K562 (cell line): ENCODE data around the gene POTEF. TPM values are rescaled to one million over a fixed set of nuclear protein-coding genes. Genes with fewer than 3 reads are reported as not detected.
"Not testable (repeated sequence)": the region's sequence is repeated elsewhere in the genome, so short reads cannot be mapped to it uniquely, and the experiment has no call there.

Experiments
- ATAC-seq: fragments of 200-7000 bp; cut with Tn5 transposase; 3 replicates; pipeline ENCODE4 v1.9.1; 2020; ENCODE audit warnings: moderate library complexity
- BruUV-seq: library from RNA; stranded (reverse); fragments of 400-500 nt; replicated peaks from 2 replicates; lab custom pipeline; 2021; lab: Mats Ljungman, UMichigan
- CTCF ChIA-PET: fragments of 300-600 bp; formaldehyde crosslinking; extraction: SDS; loops from one replicate; lab custom pipeline; 2021; ENCODE audit warnings: low intra/inter-chr PET ratio; lab: Yijun Ruan, JAX
- POLR2A ChIA-PET: fragments of 300-600, 350-650 bp; sonication (Branson Sonifier 250); formaldehyde crosslinking; extraction: SDS; loops from one replicate; lab custom pipeline; 2021; ENCODE audit warnings: antibody characterized with exemption, inconsistent platforms; lab: Yijun Ruan, JAX
- DNase-seq, 4 experiments: peaks; one replicate each; pipeline versions ENCODE4 v3.0.0 to v3.0.0-alpha.2; 2011 to 2018; ENCODE audit warnings: low spot score in 3 of 4, mixed read lengths in 3 of 4; ENCODE audit errors: extremely low read depth in 1 of 4
- FAIRE-seq: peaks from 2 replicates; lab custom pipeline; 2011; peaks lifted over from hg19 to GRCh38; lab: Jason Lieb, UNC
- H2AFZ ChIP-seq: 2 replicates; pipeline ENCODE4 v1.6.0; 2011; ENCODE audit warnings: low read depth, low read length, control low read depth, inconsistent platforms
- H3K27ac ChIP-seq: fragments of 200-600 bp; 3 replicates; pipeline ENCODE4 v1.8.0; 2011; ENCODE audit warnings: low read depth, mild to moderate bottlenecking, control low read depth, inconsistent platforms, low read length, moderate library complexity, mixed read lengths; ENCODE audit errors: extremely low read depth
- H3K27me3 ChIP-seq, 2 experiments: fragments of 300-600 bp in 1 of 2; 2 replicates in 1 of 2; 3 replicates in 1 of 2; pipeline versions ENCODE4 v1.6.0 to v1.8.0; 2011; ENCODE audit warnings: inconsistent platforms in 2 of 2, low read length in 2 of 2, mild to moderate bottlenecking in 1 of 2, mixed read lengths in 1 of 2, moderate library complexity in 1 of 2; ENCODE audit not compliant: control insufficient read depth in 2 of 2, insufficient read depth in 2 of 2
- H3K36me3 ChIP-seq: fragments of 300-600 bp; 3 replicates; pipeline ENCODE4 v1.8.0; 2011; ENCODE audit warnings: mild to moderate bottlenecking, low read length, inconsistent platforms; ENCODE audit not compliant: control insufficient read depth, insufficient read depth
- H3K4me1 ChIP-seq, 2 experiments: fragments of 200-600 bp in 1 of 2; replicated peaks in 1 of 2; 2 replicates in 1 of 2; 3 replicates in 1 of 2; pipeline versions ENCODE4 v1.5.1 to v1.8.0; 2011; ENCODE audit warnings: inconsistent platforms in 2 of 2, low read length in 2 of 2, mild to moderate bottlenecking in 1 of 2, mixed read lengths in 1 of 2, moderate library complexity in 1 of 2; ENCODE audit not compliant: control insufficient read depth in 2 of 2, insufficient read depth in 2 of 2
- H3K4me2 ChIP-seq: 2 replicates; pipeline ENCODE4 v1.6.1; 2011; ENCODE audit warnings: low read length, control low read depth, inconsistent platforms, mixed read lengths; ENCODE audit not compliant: insufficient read depth
- H3K4me3 ChIP-seq: fragments of 200-600 bp; sonication (generic), shearing (Covaris generic); 2 replicates; pipeline ENCODE4 v1.5.1; 2016; ENCODE audit warnings: control low read depth, inconsistent platforms
- H3K79me2 ChIP-seq: fragments of 200-600 bp; 3 replicates; pipeline ENCODE4 v1.8.0; 2011; ENCODE audit warnings: low read length, inconsistent platforms; ENCODE audit not compliant: control insufficient read depth, insufficient read depth
- H3K9ac ChIP-seq, 2 experiments: 2 replicates each; pipeline versions ENCODE4 v1.6.0 to v1.6.1; 2011; ENCODE audit warnings: low read depth in 2 of 2, low read length in 2 of 2, control low read depth in 1 of 2, inconsistent platforms in 1 of 2, mild to moderate bottlenecking in 1 of 2, mixed read lengths in 1 of 2; ENCODE audit not compliant: insufficient read depth in 1 of 2
- H3K9me1 ChIP-seq: one replicate; pipeline ENCODE4 v1.6.0; 2011; ENCODE audit warnings: inconsistent platforms, mild to moderate bottlenecking, low read length, moderate library complexity; ENCODE audit not compliant: control insufficient read depth, insufficient read depth
- H3K9me3 ChIP-seq: replicated peaks from 2 replicates; pipeline ENCODE4 v1.5.1; 2011; ENCODE audit warnings: low read depth, low read length, inconsistent platforms; ENCODE audit not compliant: control insufficient read depth, insufficient read depth
- H4K20me1 ChIP-seq: replicated peaks from 2 replicates; pipeline ENCODE4 v1.6.1; 2011; ENCODE audit warnings: low read length, inconsistent platforms, mixed read lengths; ENCODE audit not compliant: control insufficient read depth, insufficient read depth
- C11orf30 ChIP-seq: fragments of 450-650 bp; IDR thresholded peaks from 2 replicates; pipeline ENCODE4 v1.6.1; 2016; ENCODE audit warnings: low read depth, mild to moderate bottlenecking
- CXXC5 ChIP-seq: fragments of 250-450 bp; sonication (Bioruptor Pico); IDR thresholded peaks from 2 replicates; pipeline ENCODE4 v1.8.0; 2022; ENCODE audit warnings: inconsistent platforms, mild to moderate bottlenecking, moderate library complexity
- ESRRA ChIP-seq: fragments of 450-650 bp; IDR thresholded peaks from 2 replicates; pipeline ENCODE4 v1.6.1; 2014; ENCODE audit warnings: low read depth, mild to moderate bottlenecking, moderate library complexity, borderline replicate concordance
- L3MBTL2 ChIP-seq: fragments of 450-650 bp; IDR thresholded peaks from 2 replicates; pipeline ENCODE4 v1.6.1; 2016; ENCODE audit warnings: mild to moderate bottlenecking, moderate library complexity
- MAFG ChIP-seq: fragments of 450-650 bp; conservative IDR thresholded peaks from 2 replicates; pipeline ENCODE4 v1.6.1; 2016; ENCODE audit warnings: missing genetic modification characterization, missing compliant biosample characterization
- MEIS2 ChIP-seq: fragments of 450-650 bp; IDR thresholded peaks from 2 replicates; pipeline ENCODE4 v1.6.1; 2014; ENCODE audit warnings: mild to moderate bottlenecking; ENCODE audit not compliant: partially characterized antibody
- NRF1 ChIP-seq, 2 experiments: fragments of 450-650 bp; IDR thresholded peaks in 1 of 2; conservative IDR thresholded peaks in 1 of 2; 2 replicates each; pipeline ENCODE4 v1.6.1; 2014; ENCODE audit warnings: mild to moderate bottlenecking in 2 of 2
- ZNF316 ChIP-seq: fragments of 450-650 bp; IDR thresholded peaks from 2 replicates; pipeline ENCODE4 v1.6.1; 2016
- WGBS: fragments of 100-300 bp; shearing (Covaris generic); methylation state at CpG from one replicate; pipeline ENCODE4 v1.1.6; 2016; ENCODE audit warnings: low coverage, mixed read lengths; ENCODE audit not compliant: insufficient coverage; ENCODE audit errors: missing lambda C conversion rate; 5-methylcytosine and 5-hydroxymethylcytosine counted together
- in situ Hi-C: fragments of 300-500 bp; cut with MboI; formaldehyde crosslinking; loops from 4 replicates; pipeline ENCODE4 v1.15.0; 2018; ENCODE audit warnings: inconsistent platforms, mixed read lengths
- intact Hi-C: fragments of 100-400 bp; cut with micrococcal nuclease; formaldehyde crosslinking; loops from 2 replicates; pipeline ENCODE4 v1.14.2; 2022
- polyA plus RNA-seq, 8 experiments: library from polyadenylated mRNA; depleted of rRNA in 4 of 8; stranded (reverse) in 5 of 8; unstranded in 3 of 8; fragments of >200 nt; fragmentation: Nextera tagmentation in 2 of 8; fragmentation: Illumina TruSeq in 1 of 8; extraction: Ambion mirVana in 2 of 8; extraction: Trizol in 1 of 8; gene quantifications; 2 replicates each; pipeline versions ENCODE4 v1.2.1 to v1.2.3, GENCODE V29; 2011 to 2014; ENCODE audit warnings: inconsistent platforms in 1 of 8, missing spikeins in 1 of 8
- total RNA-seq, 7 experiments: library from RNA; depleted of rRNA in 6 of 7; stranded (reverse); fragments of >200 nt in 6 of 7; fragmentation: Illumina TruSeq in 2 of 7; extraction: Trizol in 2 of 7; gene quantifications; 2 replicates each; pipeline versions ENCODE4 v1.2.1 to v1.2.3, GENCODE V29; 2011 to 2021; ENCODE audit warnings: low replicate concordance in 1 of 7

POTEF gene
- total and polyA plus RNA-seq, 9 of the 15 experiments (the other 6 are each of a cell fraction or from before 2014, with no cell fraction given): 0.04 to 2.2 (median 0.27) TPM; not detected in 1

DNA sequence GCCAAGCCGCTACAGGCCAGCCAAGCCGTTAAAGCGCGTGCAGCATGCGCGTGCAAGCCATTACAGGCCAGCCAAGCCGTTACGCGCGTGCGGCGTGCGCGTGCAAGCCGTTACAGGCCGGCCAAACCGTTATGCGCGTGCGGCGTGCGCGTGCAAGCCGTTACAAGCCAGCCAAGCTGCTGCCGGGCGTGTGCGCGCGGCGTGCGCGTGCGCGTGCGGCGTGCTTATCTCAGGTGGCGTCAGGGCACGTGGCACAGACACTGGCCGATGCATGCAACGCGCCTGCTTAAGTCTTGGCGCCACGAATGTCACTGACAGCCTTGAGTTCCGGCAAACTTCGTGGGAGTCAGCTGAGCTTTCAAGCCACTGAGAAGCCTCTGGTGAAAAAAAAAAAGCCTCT is 8.1 kb downstream of the POTEF start:
- H3K4me3 ChIP-seq, FAIRE-seq, BruUV-seq, POLR2A ChIA-PET, H3K4me1 ChIP-seq, H3K4me2 ChIP-seq, CTCF ChIA-PET, H3K27me3 ChIP-seq, H3K36me3 ChIP-seq, H3K9me1 ChIP-seq, in situ Hi-C loops, H3K9me3 ChIP-seq, H2AFZ ChIP-seq, DNase-seq, ATAC-seq, H3K9ac ChIP-seq, H4K20me1 ChIP-seq, intact Hi-C loops, H3K79me2 ChIP-seq, H3K27ac ChIP-seq: not testable (repeated sequence)
- TF ChIP-seq NRF1 (conservative IDR thresholded peaks at IDR 0.05 in 1 of 2, IDR thresholded peaks at IDR 0.05 in 1 of 2): peak; percentile 51 to 67
- TF ChIP-seq L3MBTL2: 0 out of 2 replicates have a peak, but pooled peaks have one; percentile 21
- 0 out of 2 replicates have a peak, but pooled peaks have one; percentile 24 for TF ChIP-seq CXXC5
- 24% methylated on average over 11 of the region's 45 CpGs for WGBS

DNA sequence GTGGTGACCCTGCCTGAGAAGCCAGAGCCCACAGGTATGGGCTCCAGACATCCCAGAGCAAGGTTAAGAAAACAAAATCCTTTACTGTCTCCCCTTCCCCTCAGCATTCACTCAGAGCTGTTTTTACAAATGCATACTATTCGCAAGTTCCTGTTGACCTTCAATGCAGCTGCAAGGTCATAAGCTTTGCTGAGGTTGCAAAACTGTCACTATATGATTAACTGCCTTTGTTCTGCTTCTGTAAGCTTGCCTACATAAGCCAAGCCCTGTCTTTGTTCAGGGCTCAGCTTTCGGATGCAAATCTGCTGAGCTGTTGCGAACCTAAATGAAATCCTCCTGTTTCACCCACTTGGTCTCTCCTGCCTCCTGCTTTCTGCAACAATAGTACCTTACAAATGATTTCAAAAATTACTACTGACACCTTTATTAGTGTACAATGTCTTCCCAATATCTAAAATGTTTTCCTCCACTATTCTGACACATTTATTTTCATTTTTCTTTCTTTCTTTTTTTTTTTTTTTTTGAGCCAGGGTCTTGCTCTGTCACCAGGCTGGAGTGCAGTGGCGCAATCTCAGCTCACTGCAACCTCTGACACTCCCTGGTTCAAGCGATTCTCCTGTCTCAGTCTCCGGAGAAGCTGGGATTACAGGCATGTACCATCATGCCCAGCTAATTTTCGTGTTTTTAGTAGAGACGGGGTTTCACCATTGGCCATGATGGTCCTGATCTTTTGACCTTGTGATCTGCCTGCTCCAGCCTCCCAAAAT is 26.2 kb downstream of the POTEF start:
- BruUV-seq, in situ Hi-C loops, intact Hi-C loops: not testable (repeated sequence)

GRCh38 chr2:130062645-130063044 is 66.4 kb downstream of the POTEF start:
- CTCF ChIA-PET, intact Hi-C loops, POLR2A ChIA-PET, BruUV-seq, DNase-seq, FAIRE-seq, H3K9me3 ChIP-seq, H3K9me1 ChIP-seq, H3K27ac ChIP-seq, H3K4me3 ChIP-seq, H3K4me1 ChIP-seq, in situ Hi-C loops, ATAC-seq, H4K20me1 ChIP-seq, H3K79me2 ChIP-seq, H3K36me3 ChIP-seq, H3K9ac ChIP-seq, H3K4me2 ChIP-seq, H2AFZ ChIP-seq, H3K27me3 ChIP-seq: not testable (repeated sequence)
- WGBS: 0% methylated on average over 2 of the region's 5 CpGs

More for the DNA sequence above, 26.2 kb downstream of the POTEF start:
- FAIRE-seq, ATAC-seq, H3K4me1 ChIP-seq, H2AFZ ChIP-seq, H3K36me3 ChIP-seq, POLR2A ChIA-PET, H3K79me2 ChIP-seq, H3K9me3 ChIP-seq, H3K4me2 ChIP-seq, H3K4me3 ChIP-seq, DNase-seq, H4K20me1 ChIP-seq, H3K27ac ChIP-seq, H3K9me1 ChIP-seq, H3K9ac ChIP-seq, H3K27me3 ChIP-seq, CTCF ChIA-PET: not testable (repeated sequence)
- WGBS: 3% methylated on average over 3 of the region's 8 CpGs
- TF ChIP-seq MEIS2: peak; percentile 42
- 0 out of 2 replicates have a peak, but pooled peaks have one; percentile 46 for TF ChIP-seq ESRRA
- TF ChIP-seq C11orf30: peak; percentile 43; the same call in 1 of the 2 replicates
- 0 out of 2 replicates have a peak, but pooled peaks have one; percentile 7 for TF ChIP-seq MAFG
- peak; percentile 57 for TF ChIP-seq ZNF316
